OCI-LY1 (cell line): Measurements from ENCODE around the gene DLX2.

Experiments used
- CTCF ChIP-seq: fragments of 200-600 bp; sonication (generic), shearing (Covaris generic); IDR thresholded peaks from 2 replicates; pipeline ENCODE4 v1.5.1; 2017; ENCODE audit warnings: mild to moderate bottlenecking, antibody characterized with exemption, low read length, moderate library complexity, mixed read lengths
- EZH2 ChIP-seq: fragments of 200-600 bp; sonication (generic), shearing (Covaris generic); IDR thresholded peaks from 2 replicates; pipeline ENCODE4 v1.8.0; 2017; ENCODE audit warnings: borderline replicate concordance, mixed run types, mild to moderate bottlenecking, antibody characterized with exemption, low read length, moderate library complexity, mixed read lengths

DNA sequence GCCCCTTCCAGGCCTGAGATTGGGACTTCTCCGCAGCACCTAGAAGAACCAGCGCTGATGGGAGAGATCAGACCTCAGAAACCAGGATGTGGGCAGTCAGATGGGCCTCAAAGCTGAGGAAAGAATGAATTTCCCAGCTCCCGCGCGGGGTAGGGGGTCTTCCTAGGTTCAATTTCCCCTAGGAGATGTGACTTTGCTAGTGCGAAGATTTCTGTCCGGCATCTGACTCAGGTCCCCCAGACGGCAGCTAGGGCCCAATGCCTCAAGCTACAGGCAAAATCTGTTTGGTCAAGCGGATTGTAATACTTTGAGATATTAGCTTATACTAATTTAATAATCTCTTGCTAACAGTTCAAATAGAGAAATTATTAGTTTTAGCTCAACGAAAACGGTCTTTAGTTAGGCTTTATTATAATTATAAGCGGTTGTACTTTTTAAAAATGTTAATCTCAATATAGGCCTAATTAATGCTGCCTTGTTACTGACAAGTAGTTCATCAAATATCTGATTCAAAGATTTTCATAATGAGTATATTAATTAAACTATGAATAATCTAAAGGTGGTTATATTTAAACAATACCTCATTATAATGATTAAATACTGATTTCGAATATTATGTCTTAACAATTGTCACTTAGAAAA lies 11.6 kb downstream of the DLX2 start:
- TF ChIP-seq CTCF (no peak), EZH2 (no peak)
